Measurements from ENCODE around the gene CCBE1.
"Not testable (repeated sequence)": the region's sequence is repeated elsewhere in the genome, so short reads cannot be mapped to it uniquely, and the experiment has no call there.

CCBE1 gene

GRCh38 chr18:59520562-59521355 is 176.5 kb downstream of the CCBE1 start:
- no peak for FAIRE-seq

GRCh38 chr18:59518705-59519104 is 178.5 kb downstream of the CCBE1 start:
- FAIRE-seq, result no peak

GRCh38 chr18:59517446-59518165 is 179.6 kb downstream of the CCBE1 start:
- FAIRE-seq, result no peak

GRCh38 chr18:59516356-59517155 is 180.7 kb downstream of the CCBE1 start:
- FAIRE-seq, result no peak

GRCh38 chr18:59515956-59516355 is 181.3 kb downstream of the CCBE1 start:
- FAIRE-seq, result not testable (repeated sequence)

- FAIRE-seq, result no peak
Measured at GRCh38 chr18:59515147-59515546, 182.1 kb downstream of the CCBE1 start.

GRCh38 chr18:59514203-59514602 is 183.0 kb downstream of the CCBE1 start:
- FAIRE-seq, result no peak

GRCh38 chr18:59512025-59512755 is 185.0 kb downstream of the CCBE1 start:
- no peak for FAIRE-seq

- no peak for FAIRE-seq
Measured at GRCh38 chr18:59509481-59510442, 187.5 kb downstream of the CCBE1 start.

GRCh38 chr18:59505356-59505755 is 191.9 kb downstream of the CCBE1 start:
- FAIRE-seq, result no peak

- FAIRE-seq, result no peak
Measured at GRCh38 chr18:59502274-59503175, 194.7 kb downstream of the CCBE1 start.

- no peak for FAIRE-seq
Measured at GRCh38 chr18:59501920-59502273, 195.3 kb downstream of the CCBE1 start.

- FAIRE-seq, result no peak
Measured at GRCh38 chr18:59500765-59501164, 196.5 kb downstream of the CCBE1 start.

- no peak for FAIRE-seq
Measured at GRCh38 chr18:59498506-59499086, 198.6 kb downstream of the CCBE1 start.

GRCh38 chr18:59492756-59493421 is 204.3 kb downstream of the CCBE1 start:
- FAIRE-seq, result no peak

GRCh38 chr18:59488899-59489298 is 208.3 kb downstream of the CCBE1 start:
- FAIRE-seq, result no peak

GRCh38 chr18:59485382-59485781 is 211.8 kb downstream of the CCBE1 start:
- FAIRE-seq, result no peak

GRCh38 chr18:59484561-59485328 is 212.5 kb downstream of the CCBE1 start:
- FAIRE-seq, result no peak

GRCh38 chr18:59484131-59484530 is 213.1 kb downstream of the CCBE1 start:
- no peak for FAIRE-seq

Measured in G401.6 (cell line).